ENCODE results near the gene RTTN.
A peak's percentile ranks its signal among the peaks of the same experiment; 100 is the strongest.

Gene RTTN

DNA sequence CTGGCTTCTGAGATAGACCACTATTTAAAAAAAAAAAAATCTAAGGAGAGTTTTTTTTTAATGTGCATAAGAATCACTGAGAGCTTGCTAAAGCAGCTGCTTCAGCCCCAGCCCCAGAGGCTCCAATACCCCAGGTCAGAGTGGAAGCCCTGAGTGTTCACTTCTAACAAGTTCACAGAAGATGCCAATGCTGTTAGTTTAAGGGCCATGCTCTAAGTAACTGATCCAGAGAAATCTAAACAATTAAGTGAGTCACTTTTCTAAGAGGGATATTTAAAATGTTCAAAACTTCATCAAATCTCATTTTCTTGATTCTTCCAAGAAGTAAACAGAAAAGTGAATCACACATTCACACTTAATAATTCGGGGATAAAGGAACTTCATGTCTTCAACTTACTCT lies 131.4 kb downstream of the RTTN start:
- no peak for TF ChIP-seq EZH2 (optimal IDR thresholded peaks at IDR 0.05; ENCODE audit: low read depth, low read length)
- TF ChIP-seq EZH2phosphoT487 (IDR thresholded peaks at IDR 0.05; ENCODE audit: low read length): no peak
- TF ChIP-seq, protein P1, sequence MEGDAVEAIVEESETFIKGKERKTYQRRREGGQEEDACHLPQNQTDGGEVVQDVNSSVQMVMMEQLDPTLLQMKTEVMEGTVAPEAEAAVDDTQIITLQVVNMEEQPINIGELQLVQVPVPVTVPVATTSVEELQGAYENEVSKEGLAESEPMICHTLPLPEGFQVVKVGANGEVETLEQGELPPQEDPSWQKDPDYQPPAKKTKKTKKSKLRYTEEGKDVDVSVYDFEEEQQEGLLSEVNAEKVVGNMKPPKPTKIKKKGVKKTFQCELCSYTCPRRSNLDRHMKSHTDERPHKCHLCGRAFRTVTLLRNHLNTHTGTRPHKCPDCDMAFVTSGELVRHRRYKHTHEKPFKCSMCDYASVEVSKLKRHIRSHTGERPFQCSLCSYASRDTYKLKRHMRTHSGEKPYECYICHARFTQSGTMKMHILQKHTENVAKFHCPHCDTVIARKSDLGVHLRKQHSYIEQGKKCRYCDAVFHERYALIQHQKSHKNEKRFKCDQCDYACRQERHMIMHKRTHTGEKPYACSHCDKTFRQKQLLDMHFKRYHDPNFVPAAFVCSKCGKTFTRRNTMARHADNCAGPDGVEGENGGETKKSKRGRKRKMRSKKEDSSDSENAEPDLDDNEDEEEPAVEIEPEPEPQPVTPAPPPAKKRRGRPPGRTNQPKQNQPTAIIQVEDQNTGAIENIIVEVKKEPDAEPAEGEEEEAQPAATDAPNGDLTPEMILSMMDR (IDR thresholded peaks at IDR 0.05; ENCODE audit: low read length): no peak
- Histone ChIP-seq H2AFZ (ENCODE audit: low read length) (no peak overlapping the region), H3K79me2 (ENCODE audit: low read length) (no peaks in the 10 kb centered on the region), H4K20me1 (ENCODE audit: insufficient read depth, low read length) (no peaks in the 10 kb centered on the region), H3K27me3 (replicated peaks; ENCODE audit: insufficient read depth, low read length) (no peaks in the 10 kb centered on the region), H3K9ac (ENCODE audit: low read length) (no peak overlapping the region), H3F3A (ENCODE audit: insufficient read depth, low read length) (no peaks in the 10 kb centered on the region), H3K27ac (ENCODE audit: low read length) (no peak overlapping the region), H3K4me1 (ENCODE audit: low read length) (no peaks in the 10 kb centered on the region), H3K36me3 (replicated peaks; ENCODE audit: insufficient read depth, low read length) (no peaks in the 10 kb centered on the region), H3K4me2 (ENCODE audit: low read depth, low read length) (no peak overlapping the region), H3K4me3 (ENCODE audit: low read length) (no peak overlapping the region), H3K9me2 (replicated peaks; ENCODE audit: insufficient read depth, low read length) (no peaks in the 10 kb centered on the region), H3K9me3 (replicated peaks; ENCODE audit: insufficient read depth, low read length) (no peaks in the 10 kb centered on the region)
- DNase-seq: no peak

DNA sequence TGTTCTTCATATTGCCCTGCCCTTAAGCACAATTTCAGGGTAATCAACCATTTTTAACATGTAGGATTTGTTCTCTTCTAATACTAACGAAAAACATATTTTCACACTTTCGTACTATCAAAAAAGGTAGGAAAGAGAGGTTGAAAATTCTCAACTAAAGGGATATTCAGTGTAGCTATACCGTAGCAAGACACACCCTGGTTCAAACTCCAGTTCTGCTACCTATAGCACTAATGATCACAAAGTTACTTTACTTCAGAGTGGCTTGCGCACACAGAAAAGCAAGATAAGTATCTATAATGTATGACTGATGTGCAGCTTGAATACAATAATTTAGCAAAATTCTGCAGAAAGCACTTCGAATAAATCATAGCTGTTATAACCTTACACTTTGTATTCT lies 132.1 kb downstream of the RTTN start:
- TF ChIP-seq EZH2phosphoT487 (IDR thresholded peaks at IDR 0.05; ENCODE audit: low read length): no peak
- TF ChIP-seq EZH2 (optimal IDR thresholded peaks at IDR 0.05; ENCODE audit: low read depth, low read length): no peak
- TF ChIP-seq, protein P1 (IDR thresholded peaks at IDR 0.05; ENCODE audit: low read length): no peak
- no peak overlapping the region for H2AFZ ChIP-seq (ENCODE audit: low read length)

DNA sequence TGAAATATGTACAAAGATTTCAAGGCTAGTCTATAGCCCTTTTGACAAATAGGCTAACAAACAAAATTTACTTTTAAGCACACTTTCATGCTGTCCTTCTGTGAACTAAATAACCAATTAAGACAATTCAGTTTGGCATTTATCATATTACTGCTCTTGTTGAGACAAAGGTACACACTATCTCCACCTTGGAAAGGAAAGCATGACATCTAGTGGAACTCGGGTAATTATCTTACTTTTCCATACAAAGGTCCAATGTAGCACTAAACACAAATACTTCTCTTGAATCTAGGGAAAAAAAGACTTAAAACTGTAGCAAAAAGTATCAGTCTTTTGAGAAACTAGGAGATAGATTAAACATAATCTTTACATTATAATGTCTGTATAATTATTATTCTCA lies 132.8 kb downstream of the RTTN start:
- no peak for TF ChIP-seq EZH2 (optimal IDR thresholded peaks at IDR 0.05; ENCODE audit: low read depth, low read length)
- TF ChIP-seq, protein P1 (IDR thresholded peaks at IDR 0.05; ENCODE audit: low read length): peak; percentile 23; the same call in 1 of the 2 replicates
- DNase-seq: no peak

More for the DNA sequence above, 132.1 kb downstream of the RTTN start:
- no peak overlapping the region for H3K27ac ChIP-seq (ENCODE audit: low read length)
- no peak for DNase-seq
- H3K9me2 ChIP-seq (replicated peaks; ENCODE audit: insufficient read depth, low read length): no peaks in the 10 kb centered on the region
- no peaks in the 10 kb centered on the region for H3K36me3 ChIP-seq (replicated peaks; ENCODE audit: insufficient read depth, low read length)
- no peaks in the 10 kb centered on the region for H3K79me2 ChIP-seq (ENCODE audit: low read length)
- H3K27me3 ChIP-seq (replicated peaks; ENCODE audit: insufficient read depth, low read length): no peaks in the 10 kb centered on the region
- no peak overlapping the region for H3K9ac ChIP-seq (ENCODE audit: low read length)
- H4K20me1 ChIP-seq (ENCODE audit: insufficient read depth, low read length): no peaks in the 10 kb centered on the region
- no peaks in the 10 kb centered on the region for H3F3A ChIP-seq (ENCODE audit: insufficient read depth, low read length)
- H3K4me3 ChIP-seq (ENCODE audit: low read length): no peak overlapping the region
- H3K9me3 ChIP-seq (replicated peaks; ENCODE audit: insufficient read depth, low read length): no peaks in the 10 kb centered on the region
- H3K4me2 ChIP-seq (ENCODE audit: low read depth, low read length): no peak overlapping the region
- H3K4me1 ChIP-seq (ENCODE audit: low read length): no peaks in the 10 kb centered on the region

More for the DNA sequence above, 132.8 kb downstream of the RTTN start:
- no peak overlapping the region for H2AFZ ChIP-seq (ENCODE audit: low read length)
- H3K4me3 ChIP-seq (ENCODE audit: low read length): no peak overlapping the region
- H3F3A ChIP-seq (ENCODE audit: insufficient read depth, low read length): no peaks in the 10 kb centered on the region
- no peaks in the 10 kb centered on the region for H3K36me3 ChIP-seq (replicated peaks; ENCODE audit: insufficient read depth, low read length)
- no peak overlapping the region for H3K9ac ChIP-seq (ENCODE audit: low read length)
- H3K27me3 ChIP-seq (replicated peaks; ENCODE audit: insufficient read depth, low read length): no peaks in the 10 kb centered on the region
- no peaks in the 10 kb centered on the region for H3K9me2 ChIP-seq (replicated peaks; ENCODE audit: insufficient read depth, low read length)
- no peak overlapping the region for H3K27ac ChIP-seq (ENCODE audit: low read length)
- H3K4me2 ChIP-seq (ENCODE audit: low read depth, low read length): no peak overlapping the region
- H3K79me2 ChIP-seq (ENCODE audit: low read length): no peaks in the 10 kb centered on the region
- H4K20me1 ChIP-seq (ENCODE audit: insufficient read depth, low read length): no peaks in the 10 kb centered on the region
- no peaks in the 10 kb centered on the region for H3K4me1 ChIP-seq (ENCODE audit: low read length)
- no peaks in the 10 kb centered on the region for H3K9me3 ChIP-seq (replicated peaks; ENCODE audit: insufficient read depth, low read length)
